ENCODE measurements around the gene UBIAD1. TPM values are rescaled to one million over a fixed set of nuclear protein-coding genes. Genes with fewer than 3 reads are reported as not detected.
A peak's percentile ranks its signal among the peaks of the same experiment; 100 is the strongest.
"Not testable (repeated sequence)": the region's sequence is repeated elsewhere in the genome, so short reads cannot be mapped to it uniquely, and the experiment has no call there.

UBIAD1 gene
- total RNA-seq, 1 donor from 2014 or later = 14.6 TPM

- DNase-seq (ENCODE audit: low spot score in 2 of 2, unreplicated experiment in 2 of 2) = no peak
- H3K27ac Mint-ChIP-seq = no peak overlapping the region
- H3K4me1 Mint-ChIP-seq = no peaks in the 10 kb centered on the region
- no peak overlapping the region for H3K4me3 Mint-ChIP-seq
- no peaks in the 10 kb centered on the region for H3K27me3 Mint-ChIP-seq (ENCODE audit: low read depth)
- H3K9me3 Mint-ChIP-seq = peaks cover 10% of the 10 kb centered on the region
- TF ChIP-seq, protein P1, sequence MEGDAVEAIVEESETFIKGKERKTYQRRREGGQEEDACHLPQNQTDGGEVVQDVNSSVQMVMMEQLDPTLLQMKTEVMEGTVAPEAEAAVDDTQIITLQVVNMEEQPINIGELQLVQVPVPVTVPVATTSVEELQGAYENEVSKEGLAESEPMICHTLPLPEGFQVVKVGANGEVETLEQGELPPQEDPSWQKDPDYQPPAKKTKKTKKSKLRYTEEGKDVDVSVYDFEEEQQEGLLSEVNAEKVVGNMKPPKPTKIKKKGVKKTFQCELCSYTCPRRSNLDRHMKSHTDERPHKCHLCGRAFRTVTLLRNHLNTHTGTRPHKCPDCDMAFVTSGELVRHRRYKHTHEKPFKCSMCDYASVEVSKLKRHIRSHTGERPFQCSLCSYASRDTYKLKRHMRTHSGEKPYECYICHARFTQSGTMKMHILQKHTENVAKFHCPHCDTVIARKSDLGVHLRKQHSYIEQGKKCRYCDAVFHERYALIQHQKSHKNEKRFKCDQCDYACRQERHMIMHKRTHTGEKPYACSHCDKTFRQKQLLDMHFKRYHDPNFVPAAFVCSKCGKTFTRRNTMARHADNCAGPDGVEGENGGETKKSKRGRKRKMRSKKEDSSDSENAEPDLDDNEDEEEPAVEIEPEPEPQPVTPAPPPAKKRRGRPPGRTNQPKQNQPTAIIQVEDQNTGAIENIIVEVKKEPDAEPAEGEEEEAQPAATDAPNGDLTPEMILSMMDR (IDR thresholded peaks at IDR 0.05; ENCODE audit: unreplicated experiment) = no peak
- peaks cover 55% of the 10 kb centered on the region for H3K36me3 Mint-ChIP-seq
Measured at GRCh38 chr1:11253226-11253625, 19.8 kb upstream of the UBIAD1 start.

DNA sequence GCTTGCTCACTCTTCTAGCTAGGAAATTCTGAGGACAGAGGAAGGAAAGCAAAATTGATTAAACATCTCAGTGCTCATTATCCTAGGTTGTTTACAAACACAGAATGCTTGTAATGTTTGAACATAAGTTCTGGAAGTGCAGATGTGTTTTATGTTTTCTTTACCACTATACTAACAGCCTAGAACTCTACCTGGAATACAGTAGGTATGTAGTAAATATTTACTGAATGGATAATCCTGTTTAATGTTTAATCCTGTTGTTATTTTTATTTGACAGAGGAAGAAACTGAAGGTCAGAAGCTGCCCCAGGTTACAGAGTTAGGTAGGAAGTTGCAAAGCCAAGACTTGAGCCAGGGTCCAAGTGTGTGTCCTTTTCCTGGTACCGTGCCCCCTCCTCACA lies 16.7 kb upstream of the UBIAD1 start:
- DNase-seq (ENCODE audit: low spot score in 2 of 2, unreplicated experiment in 2 of 2) = no peak
- TF ChIP-seq, protein P1 (IDR thresholded peaks at IDR 0.05; ENCODE audit: unreplicated experiment) = no peak
- Mint-ChIP-seq H3K36me3 (peaks cover 51% of the 10 kb centered on the region), H3K9me3 (no peaks in the 10 kb centered on the region), H3K27me3 (ENCODE audit: low read depth) (no peaks in the 10 kb centered on the region), H3K4me1 (peaks cover under 1% of the 10 kb centered on the region), H3K27ac (no peak overlapping the region), H3K4me3 (no peak overlapping the region)

DNA sequence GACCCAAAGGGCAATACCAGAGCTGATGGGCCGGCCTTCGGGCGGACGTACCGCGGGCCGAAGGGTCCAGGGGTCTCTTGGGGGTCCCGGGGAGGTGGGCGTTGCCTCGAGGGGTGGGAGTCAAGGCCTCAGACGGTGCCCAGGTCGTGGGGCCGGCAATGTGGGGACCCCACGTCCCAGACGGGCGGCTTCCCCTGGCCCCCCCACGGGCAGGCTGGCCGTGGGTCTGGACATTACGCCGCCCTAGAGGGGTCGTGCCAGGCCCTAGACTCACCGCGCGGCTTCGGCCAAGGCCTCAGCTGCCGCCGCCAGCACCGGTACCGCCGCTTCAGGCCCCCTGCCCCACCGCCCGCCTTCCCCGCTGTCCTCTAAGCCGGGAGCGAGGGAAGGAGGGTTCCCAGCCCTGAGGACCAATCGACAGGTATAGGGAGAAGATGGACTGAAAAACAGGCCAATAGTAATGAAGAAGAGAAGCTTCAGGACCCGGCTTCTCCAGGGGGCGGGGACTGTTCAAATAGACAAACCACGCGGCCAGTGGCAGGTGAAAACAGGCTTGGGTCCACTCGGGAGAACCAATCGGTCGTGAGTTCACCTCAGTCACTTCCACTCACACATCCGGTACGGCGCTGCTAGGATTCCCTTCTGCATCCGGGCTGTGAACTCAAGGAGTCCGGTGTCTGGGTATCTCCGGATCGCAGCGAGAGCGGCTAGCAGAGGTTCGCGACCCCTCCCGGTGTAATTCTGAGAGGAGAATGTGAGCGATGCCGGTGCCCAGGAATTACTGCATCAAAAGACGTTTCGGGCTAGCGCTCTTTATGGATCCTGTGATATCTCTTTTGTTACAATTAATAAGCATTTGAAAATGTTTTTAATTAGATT lies 10.6 kb upstream of the UBIAD1 start, which contains the start of gene MTOR:
MTOR (minus strand) TSS at position 381 of the 879 bp plus-strand sequence. CDS start 3,142 bp downstream, outside the sequence.
- TF ChIP-seq, protein P1 (IDR thresholded peaks at IDR 0.05; ENCODE audit: unreplicated experiment) = no peak
- Mint-ChIP-seq H3K36me3 (peaks cover 11% of the 10 kb centered on the region), H3K4me3 (peak within 1 kb of the TSS; percentile 92), H3K9me3 (no peaks in the 10 kb centered on the region), H3K27me3 (ENCODE audit: low read depth) (peaks cover 3% of the 10 kb centered on the region), H3K4me1 (peaks cover 12% of the 10 kb centered on the region), H3K27ac (peak within 1 kb of the TSS; percentile 95)
- peak; percentile 90 to 95 for DNase-seq (ENCODE audit: low spot score in 2 of 2, unreplicated experiment in 2 of 2)

- Mint-ChIP-seq H3K27me3 (ENCODE audit: low read depth) (peaks cover 3% of the 10 kb centered on the region), H3K9me3 (no peaks in the 10 kb centered on the region), H3K4me3 (no peak overlapping the region), H3K27ac (no peak overlapping the region), H3K4me1 (peaks cover 9% of the 10 kb centered on the region), H3K36me3 (no peaks in the 10 kb centered on the region)
- TF ChIP-seq, protein P1 (IDR thresholded peaks at IDR 0.05; ENCODE audit: unreplicated experiment) = no peak
- no peak for DNase-seq (ENCODE audit: low spot score in 2 of 2, unreplicated experiment in 2 of 2)
Measured at GRCh38 chr1:11266268-11267074, 6.5 kb upstream of the UBIAD1 start.

- not testable (repeated sequence) for H3K27me3 Mint-ChIP-seq (ENCODE audit: low read depth); H3K4me3 Mint-ChIP-seq; H3K36me3 Mint-ChIP-seq; H3K4me1 Mint-ChIP-seq; DNase-seq (ENCODE audit: low spot score in 2 of 2, unreplicated experiment in 2 of 2); H3K27ac Mint-ChIP-seq; H3K9me3 Mint-ChIP-seq
Measured at GRCh38 chr1:11267350-11268337, 5.4 kb upstream of the UBIAD1 start.

All from mesothelial cell of epicardium (in vitro differentiated cells).